NB4 (cell line): Measurements from ENCODE around the gene CPSF7.
"Not testable (repeated sequence)": the region's sequence is repeated elsewhere in the genome, so short reads cannot be mapped to it uniquely, and the experiment has no call there.

Experiments
- DNase-seq: peaks from one replicate; pipeline ENCODE4 v3.0.0; 2010; ENCODE audit warnings: low read depth
- H3K4me3 ChIP-seq: one replicate; pipeline ENCODE4 v1.5.1; 2011; ENCODE audit warnings: mild to moderate bottlenecking, low read depth, low read length, moderate library complexity
- CTCF ChIP-seq: IDR thresholded peaks from one replicate; pipeline ENCODE4 v1.5.1; 2012; ENCODE audit warnings: low read depth, low read length
- MAX ChIP-seq: IDR thresholded peaks from 2 replicates; pipeline ENCODE4 v1.6.1; 2011; ENCODE audit warnings: low read depth, low read length
- MYC ChIP-seq: IDR thresholded peaks from 2 replicates; pipeline ENCODE4 v1.6.1; 2011; ENCODE audit warnings: low read depth, low read length
- POLR2A ChIP-seq: IDR thresholded peaks from 2 replicates; pipeline ENCODE4 v1.6.1; 2011; ENCODE audit warnings: mild to moderate bottlenecking; ENCODE audit not compliant: insufficient read length; ENCODE audit errors: extremely low read depth

The CPSF7 gene

GRCh38 chr11:61401173-61401572 is 28.6 kb downstream of the CPSF7 start:
- H3K4me3 ChIP-seq = no peak overlapping the region
- TF ChIP-seq CTCF (no peak), POLR2A (no peak), MAX (no peak)
- no peak for DNase-seq

- DNase-seq = peak; percentile 69
- peak overlapping the region; percentile 91 for H3K4me3 ChIP-seq
- TF ChIP-seq MAX = no peak; the same call in 1 of the 2 replicates
- TF ChIP-seq MYC = no peak
- TF ChIP-seq CTCF = peak; percentile 28
Observed at GRCh38 chr11:61392981-61393595, 36.7 kb downstream of the CPSF7 start.

GRCh38 chr11:61390161-61390560 is 39.6 kb downstream of the CPSF7 start:
- DNase-seq = peak; percentile 49
- TF ChIP-seq MAX = no peak
- no peak for TF ChIP-seq CTCF
- no peak for TF ChIP-seq POLR2A
- no peak for TF ChIP-seq MYC

GRCh38 chr11:61384271-61385242 is 45.2 kb downstream of the CPSF7 start:
- no peak overlapping the region for H3K4me3 ChIP-seq
- peak; percentile 77 for DNase-seq
- peak; percentile 35 for TF ChIP-seq MYC
- TF ChIP-seq MAX = no peak
- TF ChIP-seq POLR2A = no peak
- peak; percentile 66 for TF ChIP-seq CTCF

More at GRCh38 chr11:61390161-61390560, 39.6 kb downstream of the CPSF7 start:
- H3K4me3 ChIP-seq = no peak overlapping the region

GRCh38 chr11:61383859-61384258 is 45.9 kb downstream of the CPSF7 start:
- not testable (repeated sequence) for H3K4me3 ChIP-seq, DNase-seq

GRCh38 chr11:61380884-61381283 is 48.9 kb downstream of the CPSF7 start:
- no peak for DNase-seq
- TF ChIP-seq POLR2A = no peak
- TF ChIP-seq CTCF = no peak
- no peak for TF ChIP-seq MAX
- no peak for TF ChIP-seq MYC
- no peak overlapping the region for H3K4me3 ChIP-seq
